Breast epithelium (tissue), 3 donors: ENCODE measurements around the gene STX16.

Experiments used
- POLR2A ChIP-seq: fragments of 450-650 bp; IDR thresholded peaks from one replicate; pipeline ENCODE4 v1.6.1; 2016; ENCODE audit warnings: antibody characterized with exemption, mild to moderate bottlenecking, moderate library complexity
- TF ChIP-seq, protein P1 (sequence below), 3 donors: fragments of 450-650 bp; IDR thresholded peaks; one replicate each; pipeline ENCODE4 v1.5.1; 2016 to 2017; ENCODE audit warnings: antibody characterized with exemption in 3 of 3, mild to moderate bottlenecking in 3 of 3, moderate library complexity in 3 of 3

DNA sequence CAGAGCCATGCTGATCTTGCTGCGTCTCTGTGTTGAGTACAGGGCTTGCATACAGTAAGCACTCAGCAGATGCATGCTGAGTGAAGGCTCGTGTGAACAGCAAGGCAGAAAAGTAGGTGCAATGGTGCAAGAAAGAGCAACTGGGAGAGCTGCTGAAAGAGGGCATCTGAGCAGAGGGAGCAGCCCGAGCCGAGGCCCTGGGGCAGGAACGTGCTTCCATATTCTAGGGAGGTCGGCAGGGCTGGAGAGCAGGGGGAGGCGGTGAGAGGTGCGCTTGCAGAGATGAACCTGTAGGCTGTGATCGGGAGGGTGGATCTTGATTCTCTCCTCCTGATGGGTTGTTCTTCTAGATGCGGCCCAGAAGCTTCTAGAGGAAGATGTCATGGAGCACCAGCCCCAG, 26.4 kb upstream of the STX16 start:
- TF ChIP-seq POLR2A, result no peak
- TF ChIP-seq, protein P1, sequence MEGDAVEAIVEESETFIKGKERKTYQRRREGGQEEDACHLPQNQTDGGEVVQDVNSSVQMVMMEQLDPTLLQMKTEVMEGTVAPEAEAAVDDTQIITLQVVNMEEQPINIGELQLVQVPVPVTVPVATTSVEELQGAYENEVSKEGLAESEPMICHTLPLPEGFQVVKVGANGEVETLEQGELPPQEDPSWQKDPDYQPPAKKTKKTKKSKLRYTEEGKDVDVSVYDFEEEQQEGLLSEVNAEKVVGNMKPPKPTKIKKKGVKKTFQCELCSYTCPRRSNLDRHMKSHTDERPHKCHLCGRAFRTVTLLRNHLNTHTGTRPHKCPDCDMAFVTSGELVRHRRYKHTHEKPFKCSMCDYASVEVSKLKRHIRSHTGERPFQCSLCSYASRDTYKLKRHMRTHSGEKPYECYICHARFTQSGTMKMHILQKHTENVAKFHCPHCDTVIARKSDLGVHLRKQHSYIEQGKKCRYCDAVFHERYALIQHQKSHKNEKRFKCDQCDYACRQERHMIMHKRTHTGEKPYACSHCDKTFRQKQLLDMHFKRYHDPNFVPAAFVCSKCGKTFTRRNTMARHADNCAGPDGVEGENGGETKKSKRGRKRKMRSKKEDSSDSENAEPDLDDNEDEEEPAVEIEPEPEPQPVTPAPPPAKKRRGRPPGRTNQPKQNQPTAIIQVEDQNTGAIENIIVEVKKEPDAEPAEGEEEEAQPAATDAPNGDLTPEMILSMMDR (IDR thresholded peaks at IDR 0.05), result no peak
